IMR-90 (cell line): ENCODE measurements around the gene RGS12. TPM values are rescaled to one million over a fixed set of nuclear protein-coding genes. Genes with fewer than 3 reads are reported as not detected.

Source experiments
- ATAC-seq: fragments of 200-7000 bp; cut with Tn5 transposase; 2 replicates; pipeline ENCODE4 v1.9.1; 2020; ENCODE audit warnings: low read depth, mild to moderate bottlenecking, moderate library complexity
- BruUV-seq: library from RNA; stranded (reverse); fragments of 400-500 nt; replicated peaks from 2 replicates; lab custom pipeline; 2021; lab: Mats Ljungman, UMichigan
- CTCF ChIA-PET: fragments of 300-600 bp; formaldehyde crosslinking; extraction: SDS; loops from one replicate; lab custom pipeline; 2021; ENCODE audit warnings: antibody characterized with exemption; lab: Yijun Ruan, JAX
- POLR2A ChIA-PET: fragments of 300-600 bp; sonication (Branson Sonifier 250); formaldehyde crosslinking; loops from one replicate; lab custom pipeline; 2022; ENCODE audit warnings: antibody characterized with exemption; ENCODE audit not compliant: unreplicated experiment; lab: Charles Lee
- DNase-seq: peaks from one replicate; pipeline ENCODE4 v3.0.0; 2013
- H2AFZ ChIP-seq: replicated peaks from 2 replicates; pipeline ENCODE3; 2013; ENCODE audit warnings: low read length, mild to moderate bottlenecking; ENCODE audit not compliant: poor library complexity
- H2AK5ac ChIP-seq: 2 replicates; pipeline ENCODE4 v1.6.1; 2013; ENCODE audit warnings: low read depth, low read length, inconsistent platforms
- H2AK9ac ChIP-seq: replicated peaks from 2 replicates; pipeline ENCODE3; 2013; ENCODE audit warnings: mild to moderate bottlenecking, low read depth, low read length, moderate library complexity; ENCODE audit not compliant: poor library complexity
- H2BK120ac ChIP-seq: 2 replicates; pipeline ENCODE4 v1.6.1; 2013; ENCODE audit warnings: low read depth, low read length, inconsistent platforms
- H2BK15ac ChIP-seq: 3 replicates; pipeline ENCODE4 v1.6.1; 2013; ENCODE audit warnings: low read depth, low read length, inconsistent platforms
- H2BK20ac ChIP-seq: 2 replicates; pipeline ENCODE4 v1.6.1; 2013; ENCODE audit warnings: low read depth, mild to moderate bottlenecking, inconsistent platforms, low read length, moderate library complexity
- H2BK5ac ChIP-seq: 2 replicates; pipeline ENCODE4 v1.6.1; 2013; ENCODE audit warnings: mild to moderate bottlenecking, low read depth, low read length, inconsistent platforms; ENCODE audit not compliant: poor library complexity, severe bottlenecking
- H3K14ac ChIP-seq: replicated peaks from 2 replicates; pipeline ENCODE4 v1.6.1; 2013; ENCODE audit warnings: low read depth, low read length, inconsistent platforms
- H3K18ac ChIP-seq: 2 replicates; pipeline ENCODE4 v1.6.1; 2013; ENCODE audit warnings: low read depth, low read length, control low read depth
- H3K23ac ChIP-seq: 2 replicates; pipeline ENCODE4 v1.6.1; 2013; ENCODE audit warnings: low read depth, low read length, inconsistent platforms
- H3K27ac ChIP-seq: 2 replicates; pipeline ENCODE4 v1.5.1; 2013; ENCODE audit warnings: mild to moderate bottlenecking, control low read depth, low read length; ENCODE audit not compliant: insufficient read depth
- H3K27me3 ChIP-seq: 2 replicates; pipeline ENCODE4 v1.6.1; 2013; ENCODE audit warnings: low read length; ENCODE audit not compliant: control insufficient read depth, insufficient read depth
- H3K36me3 ChIP-seq: 2 replicates; pipeline ENCODE4 v1.6.1; 2013; ENCODE audit warnings: low read length, mixed read lengths; ENCODE audit not compliant: control insufficient read depth, insufficient read depth
- H3K4ac ChIP-seq: 2 replicates; pipeline ENCODE4 v1.6.1; 2013; ENCODE audit warnings: low read depth, low read length, inconsistent platforms
- H3K4me1 ChIP-seq: 2 replicates; pipeline ENCODE4 v1.6.1; 2013; ENCODE audit warnings: low read length, mixed read lengths; ENCODE audit not compliant: control insufficient read depth, insufficient read depth
- H3K4me2 ChIP-seq: 2 replicates; pipeline ENCODE4 v1.6.1; 2013; ENCODE audit warnings: low read depth, mild to moderate bottlenecking, control low read depth, low read length, moderate library complexity
- H3K4me3 ChIP-seq: 2 replicates; pipeline ENCODE4 v1.5.1; 2013; ENCODE audit warnings: low read depth, mild to moderate bottlenecking, control low read depth, low read length, moderate library complexity; ENCODE audit not compliant: insufficient read depth
- H3K56ac ChIP-seq: 2 replicates; pipeline ENCODE4 v1.6.1; 2013; ENCODE audit warnings: low read length, inconsistent platforms; ENCODE audit not compliant: insufficient read depth; ENCODE audit errors: extremely low read depth
- H3K79me1 ChIP-seq, 2 experiments: 2 replicates each; pipeline ENCODE4 v1.6.1; 2013; ENCODE audit warnings: low read length in 2 of 2, inconsistent platforms in 1 of 2, low read depth in 1 of 2
- H3K9ac ChIP-seq: 2 replicates; pipeline ENCODE4 v1.6.1; 2013; ENCODE audit warnings: low read depth, low read length, control low read depth
- H3K9me1 ChIP-seq: 2 replicates; pipeline ENCODE4 v1.6.1; 2013; ENCODE audit warnings: low read length, inconsistent platforms; ENCODE audit not compliant: insufficient read depth
- H3K9me3 ChIP-seq: 2 replicates; pipeline ENCODE4 v1.6.1; 2013; ENCODE audit warnings: low read length; ENCODE audit not compliant: control insufficient read depth, insufficient read depth
- H4K20me1 ChIP-seq: 2 replicates; pipeline ENCODE4 v1.6.1; 2013; ENCODE audit warnings: low read length, inconsistent platforms; ENCODE audit not compliant: insufficient read depth
- H4K5ac ChIP-seq: 2 replicates; pipeline ENCODE4 v1.6.1; 2013; ENCODE audit warnings: mild to moderate bottlenecking, low read depth, low read length, control low read depth
- H4K8ac ChIP-seq, 2 experiments: 2 replicates each; pipeline ENCODE4 v1.6.1; 2013; ENCODE audit warnings: low read depth in 2 of 2, low read length in 2 of 2, control low read depth in 1 of 2, inconsistent platforms in 1 of 2
- H4K91ac ChIP-seq: 2 replicates; pipeline ENCODE4 v1.6.1; 2013; ENCODE audit warnings: low read depth, low read length, inconsistent platforms; ENCODE audit not compliant: insufficient read depth
- BHLHE40 ChIP-seq: fragments of 150-350 bp; IDR thresholded peaks from 2 replicates; pipeline ENCODE4 v1.6.1; 2016; ENCODE audit warnings: mild to moderate bottlenecking, low read depth, low read length
- SMC3 ChIP-seq: fragments of 150-350 bp; IDR thresholded peaks from 2 replicates; pipeline ENCODE4 v1.6.1; 2016; ENCODE audit warnings: low read depth, mild to moderate bottlenecking, antibody characterized with exemption, low read length, moderate library complexity
- WGBS, 2 experiments: methylation state at CpG; one replicate each; pipeline versions ENCODE4 v1.1.5 to v1.1.7; 2013; ENCODE audit warnings: missing lambda C conversion rate in 2 of 2; ENCODE audit not compliant: insufficient read length in 1 of 2; ENCODE audit errors: extremely low coverage in 2 of 2; 5-methylcytosine and 5-hydroxymethylcytosine counted together
- dilution Hi-C: fragments of 300-500 bp; cut with HindIII; formaldehyde crosslinking; loops from one replicate; pipeline ENCODE4 v1.14.3; 2018; ENCODE audit warnings: low sequenced_read_pairs; ENCODE audit not compliant: unreplicated experiment
- in situ Hi-C: fragments of 300-500 bp; cut with MboI; formaldehyde crosslinking; loops from 3 replicates; pipeline ENCODE4 v1.14.3; 2019; ENCODE audit warnings: low sequenced_read_pairs, inconsistent platforms, mixed read lengths
- intact Hi-C: fragments of 100-400 bp; cut with micrococcal nuclease; formaldehyde crosslinking; loops from 2 replicates; pipeline ENCODE4 v1.10.0; 2022
- polyA plus RNA-seq, 3 experiments: library from polyadenylated mRNA; depleted of rRNA; stranded (reverse); fragments of >200 nt; gene quantifications; 2 replicates each; pipeline ENCODE4 v1.2.3, GENCODE V29; 2012; ENCODE audit warnings: low replicate concordance in 1 of 3
- total RNA-seq: library from RNA; depleted of rRNA; stranded (reverse); fragments of >200 nt; gene quantifications from 2 replicates; pipeline ENCODE4 v1.2.3, GENCODE V29; 2012

Gene RGS12
- total and polyA plus RNA-seq, 2 of the 4 experiments (the other 2 are of a cell fraction) = 11.8 to 12.0 TPM

DNA sequence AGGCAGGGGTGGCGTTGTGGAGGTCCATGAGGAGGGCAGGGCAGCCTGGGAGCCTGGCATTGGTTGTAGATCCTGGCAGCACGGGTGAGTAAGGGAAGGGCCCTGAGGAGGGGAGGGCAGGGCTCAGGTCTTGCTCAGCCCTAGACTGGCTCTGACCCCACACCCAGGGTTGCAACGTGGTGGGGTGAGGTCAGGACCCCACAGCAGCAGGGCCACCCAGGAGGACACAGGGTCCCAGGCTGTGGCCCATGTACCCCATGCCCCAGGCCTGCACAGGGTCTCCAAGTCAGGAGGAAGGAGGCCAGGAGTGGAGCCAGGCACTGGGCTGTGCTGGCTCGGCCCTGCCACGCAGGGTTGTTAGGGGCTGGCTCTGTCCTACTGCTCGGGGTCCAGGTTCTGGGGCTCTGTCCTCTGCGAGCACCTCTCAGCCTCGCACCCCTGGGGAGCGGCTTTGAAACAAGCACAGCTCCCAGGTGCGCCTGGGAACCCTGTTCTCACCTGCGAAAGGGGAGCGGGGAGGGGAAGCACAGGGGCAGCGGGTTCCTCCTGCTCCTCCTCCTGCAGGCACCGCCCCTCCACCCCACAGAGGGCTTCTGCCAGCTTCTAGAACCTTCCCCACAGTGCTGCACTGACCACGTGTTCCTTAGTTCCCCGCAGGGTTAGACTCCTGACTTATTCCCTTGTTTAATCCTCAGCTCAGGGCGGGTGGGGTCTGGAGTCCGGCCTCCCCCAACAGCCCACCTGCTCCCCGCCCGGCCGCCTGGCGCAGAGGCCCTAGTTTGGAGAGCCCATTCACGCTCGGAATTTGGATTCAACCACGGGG lies 23.5 kb upstream of the RGS12 start:
- no peaks in the 10 kb centered on the region for H3K9me3 ChIP-seq
- H4K91ac ChIP-seq = no peak overlapping the region
- H4K8ac ChIP-seq = no peak overlapping the region
- TF ChIP-seq BHLHE40 (no peak), SMC3 (no peak)
- dilution Hi-C loops (no loop called here), in situ Hi-C loops (no loop called here), intact Hi-C loops (no loop called here)
- H3K18ac ChIP-seq = no peak overlapping the region
- no peak overlapping the region for H2AK9ac ChIP-seq
- no peak overlapping the region for H3K56ac ChIP-seq
- H4K5ac ChIP-seq = no peak overlapping the region
- H3K23ac ChIP-seq = no peak overlapping the region
- H3K4me3 ChIP-seq = no peak overlapping the region
- no peaks in the 10 kb centered on the region for H3K9me1 ChIP-seq
- no peaks in the 10 kb centered on the region for H3K79me1 ChIP-seq
- H3K27ac ChIP-seq = no peak overlapping the region
- H3K9ac ChIP-seq = no peak overlapping the region
- ATAC-seq (no peak), DNase-seq (no peak)
- peak overlapping the region; percentile 0 for H2AFZ ChIP-seq
- no peaks in the 10 kb centered on the region for H3K36me3 ChIP-seq
- H3K4ac ChIP-seq = no peak overlapping the region
- H2BK15ac ChIP-seq = no peak overlapping the region
- H3K27me3 ChIP-seq = peaks cover 14% of the 10 kb centered on the region
- no peak overlapping the region for H2AK5ac ChIP-seq
- no peak overlapping the region for H3K14ac ChIP-seq
- H2BK20ac ChIP-seq = no peak overlapping the region
- H3K4me2 ChIP-seq = no peak overlapping the region
- 81% methylated on average over 5 of the region's 25 CpGs; no CpG with 5 or more reads in 1 of the 2 experiments for WGBS, 2 experiments
- BruUV-seq = no TSS peak
- no peak overlapping the region for H2BK5ac ChIP-seq
- H3K4me1 ChIP-seq = no peaks in the 10 kb centered on the region
- H2BK120ac ChIP-seq = no peak overlapping the region
- no peaks in the 10 kb centered on the region for H4K20me1 ChIP-seq
- CTCF ChIA-PET = no interaction called here
- POLR2A ChIA-PET = no interaction called here
